Hepatocyte (in vitro differentiated cells): ENCODE measurements around the gene MKRN3.

Experiments
- EZH2 ChIP-seq: fragments of 200-600 bp; sonication (generic); IDR thresholded peaks from 2 replicates; pipeline ENCODE4 v1.6.1; 2016; ENCODE audit warnings: antibody characterized with exemption, mild to moderate bottlenecking, borderline replicate concordance
- EZH2phosphoT487 ChIP-seq: fragments of 200-600 bp; sonication (generic); IDR thresholded peaks from one replicate; pipeline ENCODE4 v1.6.1; 2018; ENCODE audit warnings: antibody characterized with exemption, mild to moderate bottlenecking, low read depth, moderate library complexity; ENCODE audit not compliant: unreplicated experiment, severe bottlenecking
- TF ChIP-seq, protein P1 (sequence below): fragments of 200-600 bp; sonication (generic); IDR thresholded peaks from 2 replicates; pipeline ENCODE4 v1.5.1; 2016; ENCODE audit warnings: antibody characterized with exemption, mild to moderate bottlenecking; ENCODE audit not compliant: poor library complexity

DNA sequence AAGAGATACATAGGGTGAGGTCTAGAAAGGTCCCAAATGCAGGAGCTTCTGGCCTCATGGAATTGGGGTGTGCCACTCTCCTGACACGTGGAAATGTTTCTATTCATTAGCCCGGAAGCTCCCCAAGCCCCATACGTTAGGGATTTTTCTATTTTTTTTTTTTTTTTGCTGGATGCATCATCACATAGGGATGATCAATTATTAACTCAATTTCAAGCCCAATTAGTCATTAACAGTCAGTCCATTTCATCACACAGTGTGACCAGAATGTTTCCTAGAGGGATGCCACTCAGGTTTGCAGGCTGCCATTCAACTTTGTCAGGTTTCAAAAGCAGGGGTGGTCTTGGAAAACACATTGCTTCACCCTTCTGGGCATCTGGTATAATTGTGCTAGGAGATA, 40.7 kb upstream of the MKRN3 start:
- TF ChIP-seq, protein P1, sequence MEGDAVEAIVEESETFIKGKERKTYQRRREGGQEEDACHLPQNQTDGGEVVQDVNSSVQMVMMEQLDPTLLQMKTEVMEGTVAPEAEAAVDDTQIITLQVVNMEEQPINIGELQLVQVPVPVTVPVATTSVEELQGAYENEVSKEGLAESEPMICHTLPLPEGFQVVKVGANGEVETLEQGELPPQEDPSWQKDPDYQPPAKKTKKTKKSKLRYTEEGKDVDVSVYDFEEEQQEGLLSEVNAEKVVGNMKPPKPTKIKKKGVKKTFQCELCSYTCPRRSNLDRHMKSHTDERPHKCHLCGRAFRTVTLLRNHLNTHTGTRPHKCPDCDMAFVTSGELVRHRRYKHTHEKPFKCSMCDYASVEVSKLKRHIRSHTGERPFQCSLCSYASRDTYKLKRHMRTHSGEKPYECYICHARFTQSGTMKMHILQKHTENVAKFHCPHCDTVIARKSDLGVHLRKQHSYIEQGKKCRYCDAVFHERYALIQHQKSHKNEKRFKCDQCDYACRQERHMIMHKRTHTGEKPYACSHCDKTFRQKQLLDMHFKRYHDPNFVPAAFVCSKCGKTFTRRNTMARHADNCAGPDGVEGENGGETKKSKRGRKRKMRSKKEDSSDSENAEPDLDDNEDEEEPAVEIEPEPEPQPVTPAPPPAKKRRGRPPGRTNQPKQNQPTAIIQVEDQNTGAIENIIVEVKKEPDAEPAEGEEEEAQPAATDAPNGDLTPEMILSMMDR = no peak
- TF ChIP-seq EZH2phosphoT487 (no peak), EZH2 (no peak)
